Measurements from ENCODE around the gene TPH2.

TPH2 gene

DNA sequence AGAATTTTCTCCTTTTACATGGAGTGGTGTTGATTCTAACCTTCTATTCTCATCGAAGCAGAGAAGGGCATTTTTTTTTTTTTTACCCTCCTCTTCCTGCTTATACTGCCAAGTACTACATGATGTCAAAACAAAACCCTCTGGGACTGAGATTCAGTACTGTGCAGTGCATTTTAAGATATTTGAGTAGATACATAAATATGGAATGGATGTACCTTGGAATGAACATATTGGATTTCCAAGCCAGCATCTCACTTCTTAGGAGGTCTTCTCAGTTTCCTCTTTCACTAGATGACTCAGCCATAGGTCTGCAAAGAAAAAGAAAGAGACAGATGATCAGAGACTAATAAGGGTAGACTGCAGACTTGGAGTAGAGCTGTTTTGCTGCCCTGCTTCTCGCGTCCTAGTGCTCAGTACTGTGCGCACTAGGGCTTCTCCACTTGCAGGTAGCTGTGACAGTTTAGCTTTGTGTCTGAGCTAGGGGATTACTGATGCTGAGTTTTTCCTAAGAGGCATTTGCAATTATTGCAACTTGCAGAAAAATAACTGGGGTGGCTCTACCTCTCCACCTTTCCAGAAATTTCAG, 20.4 kb downstream of the TPH2 start:
- no peaks in the 10 kb centered on the region for H3K27me3 ChIP-seq (replicated peaks; ENCODE audit: control insufficient read depth, insufficient read depth, low read length)
- H3K9ac ChIP-seq (ENCODE audit: low read length), result peak overlapping the region; percentile 60
- DNase-seq (ENCODE audit: low read depth), result peak; percentile 43
- H3K36me3 ChIP-seq (ENCODE audit: control insufficient read depth, insufficient read depth, low read length, severe bottlenecking), result no peaks in the 10 kb centered on the region
- H3K9me3 ChIP-seq (ENCODE audit: control insufficient read depth, low read length), result no peaks in the 10 kb centered on the region
- H3K4me1 ChIP-seq (ENCODE audit: control insufficient read depth, insufficient read depth, low read length), result peaks cover 21% of the 10 kb centered on the region
- peak overlapping the region; percentile 58 for H3K4me3 ChIP-seq (ENCODE audit: low read length)

DNA sequence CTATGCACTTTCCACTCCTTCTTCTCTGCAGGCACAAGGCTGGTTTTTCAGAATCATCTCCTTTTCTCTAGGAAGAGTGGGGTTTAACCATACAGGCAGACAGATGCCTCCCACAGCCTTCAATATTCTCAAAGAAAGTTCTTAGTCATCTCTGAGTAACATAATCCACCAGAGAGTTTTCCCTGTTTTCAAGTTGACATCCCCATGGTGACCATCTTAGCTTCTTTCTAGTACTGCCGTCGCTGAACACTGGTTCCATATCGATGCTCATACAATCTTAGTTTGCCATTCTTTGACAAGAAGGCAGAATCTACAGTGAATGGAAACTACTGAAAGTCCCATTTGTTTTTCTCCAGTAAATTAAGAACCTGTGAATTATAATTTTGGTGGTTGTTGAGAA, 28.6 kb downstream of the TPH2 start:
- H3K27me3 ChIP-seq (replicated peaks; ENCODE audit: control insufficient read depth, insufficient read depth, low read length), result peaks cover 7% of the 10 kb centered on the region
- no peak overlapping the region for H3K9ac ChIP-seq (ENCODE audit: low read length)
- no peaks in the 10 kb centered on the region for H3K36me3 ChIP-seq (ENCODE audit: control insufficient read depth, insufficient read depth, low read length, severe bottlenecking)
- H3K9me3 ChIP-seq (ENCODE audit: control insufficient read depth, low read length), result no peaks in the 10 kb centered on the region
- DNase-seq (ENCODE audit: low read depth), result no peak
- no peaks in the 10 kb centered on the region for H3K4me1 ChIP-seq (ENCODE audit: control insufficient read depth, insufficient read depth, low read length)
- no peak overlapping the region for H3K4me3 ChIP-seq (ENCODE audit: low read length)

DNA sequence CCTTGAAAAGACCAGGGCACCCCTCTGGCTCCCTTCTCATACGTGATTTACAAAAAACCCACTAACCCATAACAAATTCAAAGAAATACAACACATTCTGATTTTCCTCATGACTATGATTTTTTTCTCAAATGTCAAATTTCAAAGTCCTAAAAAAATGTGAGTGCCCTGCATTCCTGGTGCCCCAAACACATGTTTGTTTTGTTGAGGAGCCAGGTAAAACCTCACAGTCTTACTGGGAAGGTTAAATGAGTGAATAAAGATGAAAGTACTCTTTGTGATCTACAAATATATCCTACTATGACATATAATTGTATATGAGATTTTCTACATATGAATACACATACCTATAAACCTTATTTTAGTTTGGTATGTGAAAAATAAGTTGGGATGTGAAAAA, 30.7 kb downstream of the TPH2 start:
- no peak overlapping the region for H3K4me3 ChIP-seq (ENCODE audit: low read length)
- H3K9ac ChIP-seq (ENCODE audit: low read length), result no peak overlapping the region
- H3K4me1 ChIP-seq (ENCODE audit: control insufficient read depth, insufficient read depth, low read length), result no peaks in the 10 kb centered on the region
- H3K36me3 ChIP-seq (ENCODE audit: control insufficient read depth, insufficient read depth, low read length, severe bottlenecking), result no peaks in the 10 kb centered on the region
- no peak for DNase-seq (ENCODE audit: low read depth)
- H3K27me3 ChIP-seq (replicated peaks; ENCODE audit: control insufficient read depth, insufficient read depth, low read length), result peaks cover 7% of the 10 kb centered on the region
- no peaks in the 10 kb centered on the region for H3K9me3 ChIP-seq (ENCODE audit: control insufficient read depth, low read length)

DNA sequence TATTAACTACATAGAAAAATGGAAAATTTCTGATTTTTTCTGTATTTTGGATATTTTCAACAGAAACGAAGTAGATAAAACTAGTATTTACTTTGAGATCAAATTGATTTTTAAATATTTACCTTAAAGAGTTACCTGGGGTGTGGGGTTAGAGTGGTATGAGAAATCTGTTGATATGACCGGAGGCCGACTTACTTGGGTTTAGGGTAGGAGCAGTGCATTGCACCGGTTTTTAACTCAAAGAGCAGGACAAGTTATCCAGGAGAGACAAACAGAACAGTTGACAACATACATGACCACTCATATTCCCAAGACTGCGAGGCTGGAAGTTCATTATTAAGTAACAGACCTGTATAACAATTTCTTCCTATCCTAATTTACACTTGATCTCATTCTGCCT, 31.4 kb downstream of the TPH2 start:
- peaks cover 7% of the 10 kb centered on the region for H3K27me3 ChIP-seq (replicated peaks; ENCODE audit: control insufficient read depth, insufficient read depth, low read length)
- H3K4me3 ChIP-seq (ENCODE audit: low read length), result no peak overlapping the region
- no peak for DNase-seq (ENCODE audit: low read depth)
- no peaks in the 10 kb centered on the region for H3K4me1 ChIP-seq (ENCODE audit: control insufficient read depth, insufficient read depth, low read length)
- H3K36me3 ChIP-seq (ENCODE audit: control insufficient read depth, insufficient read depth, low read length, severe bottlenecking), result no peaks in the 10 kb centered on the region
- no peaks in the 10 kb centered on the region for H3K9me3 ChIP-seq (ENCODE audit: control insufficient read depth, low read length)
- no peak overlapping the region for H3K9ac ChIP-seq (ENCODE audit: low read length)

DNA sequence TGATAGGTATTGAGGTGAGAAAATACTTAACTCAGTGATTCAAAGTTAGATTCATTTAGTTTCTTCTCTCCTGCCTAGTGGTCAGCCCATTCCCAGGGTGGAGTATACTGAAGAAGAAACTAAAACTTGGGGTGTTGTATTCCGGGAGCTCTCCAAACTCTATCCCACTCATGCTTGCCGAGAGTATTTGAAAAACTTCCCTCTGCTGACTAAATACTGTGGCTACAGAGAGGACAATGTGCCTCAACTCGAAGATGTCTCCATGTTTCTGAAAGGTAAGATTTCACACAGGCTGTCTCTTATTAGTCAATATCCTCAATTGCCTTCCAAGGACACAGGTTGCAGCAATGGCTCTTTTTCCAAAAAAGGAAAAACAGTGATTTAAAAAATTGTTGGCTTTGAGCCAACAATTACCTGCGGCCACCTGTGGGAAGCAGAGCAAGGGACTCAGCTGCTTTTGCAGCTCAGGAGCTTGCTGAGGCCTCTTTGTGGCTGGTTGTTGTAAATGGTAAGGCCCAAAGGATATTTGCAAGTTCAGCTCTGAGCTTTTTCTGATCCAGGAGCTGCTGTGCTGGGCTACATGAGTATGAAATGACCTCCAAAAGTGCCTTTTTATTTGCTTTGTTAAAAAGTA, 33.9 kb downstream of the TPH2 start:
- Histone ChIP-seq H3K4me3 (ENCODE audit: low read length) (no peak overlapping the region), H3K36me3 (ENCODE audit: control insufficient read depth, insufficient read depth, low read length, severe bottlenecking) (no peaks in the 10 kb centered on the region), H3K9ac (ENCODE audit: low read length) (no peak overlapping the region), H3K9me3 (ENCODE audit: control insufficient read depth, low read length) (no peaks in the 10 kb centered on the region), H3K4me1 (ENCODE audit: control insufficient read depth, insufficient read depth, low read length) (no peaks in the 10 kb centered on the region), H3K27me3 (replicated peaks; ENCODE audit: control insufficient read depth, insufficient read depth, low read length) (peaks cover 7% of the 10 kb centered on the region)
- no peak for DNase-seq (ENCODE audit: low read depth)

DNA sequence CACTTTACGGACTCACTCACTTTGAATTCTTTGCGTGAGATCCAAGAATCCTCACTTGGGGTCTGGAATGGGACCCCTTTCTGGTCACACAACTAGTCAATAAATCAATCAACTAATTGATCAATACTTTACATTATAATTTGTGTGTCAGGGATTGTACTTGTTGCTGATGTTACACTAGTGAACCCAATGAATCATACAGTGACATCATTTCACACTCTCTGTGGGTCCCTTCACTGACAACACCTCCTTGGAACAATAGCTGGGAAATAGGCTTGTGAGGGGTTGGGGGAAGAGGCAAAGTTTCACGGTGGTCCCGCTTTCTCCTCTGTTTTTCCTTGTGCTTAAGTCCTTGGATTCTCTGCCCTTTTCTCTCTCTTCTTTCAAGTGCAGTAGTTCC, 35.0 kb downstream of the TPH2 start:
- Histone ChIP-seq H3K4me1 (ENCODE audit: control insufficient read depth, insufficient read depth, low read length) (no peaks in the 10 kb centered on the region), H3K27me3 (replicated peaks; ENCODE audit: control insufficient read depth, insufficient read depth, low read length) (peaks cover 7% of the 10 kb centered on the region), H3K9me3 (ENCODE audit: control insufficient read depth, low read length) (no peaks in the 10 kb centered on the region), H3K36me3 (ENCODE audit: control insufficient read depth, insufficient read depth, low read length, severe bottlenecking) (no peaks in the 10 kb centered on the region), H3K9ac (ENCODE audit: low read length) (no peak overlapping the region), H3K4me3 (ENCODE audit: low read length) (no peak overlapping the region)
- no peak for DNase-seq (ENCODE audit: low read depth)

DNA sequence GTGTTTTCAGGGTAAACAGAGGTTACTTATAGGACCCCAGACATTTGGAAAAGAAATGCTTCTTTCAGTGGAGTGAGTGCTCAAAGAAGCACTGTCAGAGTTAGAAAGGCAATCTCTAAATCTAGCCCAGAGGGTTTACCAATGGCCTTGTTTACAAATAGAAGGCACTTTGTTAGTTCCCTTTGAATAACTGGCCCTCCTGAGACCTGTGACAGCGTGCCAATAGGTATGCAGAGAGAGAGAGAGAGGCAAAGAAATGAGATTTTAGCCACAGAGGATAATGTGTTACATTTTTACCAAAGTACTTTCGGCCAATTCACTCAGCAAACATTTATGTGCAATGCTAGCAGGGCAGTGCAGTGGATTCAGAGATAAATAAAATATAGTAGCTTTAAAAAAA, 41.9 kb downstream of the TPH2 start:
- Histone ChIP-seq H3K9ac (ENCODE audit: low read length) (no peak overlapping the region), H3K4me1 (ENCODE audit: control insufficient read depth, insufficient read depth, low read length) (no peaks in the 10 kb centered on the region), H3K27me3 (replicated peaks; ENCODE audit: control insufficient read depth, insufficient read depth, low read length) (no peaks in the 10 kb centered on the region), H3K36me3 (ENCODE audit: control insufficient read depth, insufficient read depth, low read length, severe bottlenecking) (no peaks in the 10 kb centered on the region), H3K4me3 (ENCODE audit: low read length) (no peak overlapping the region), H3K9me3 (ENCODE audit: control insufficient read depth, low read length) (no peaks in the 10 kb centered on the region)
- DNase-seq (ENCODE audit: low read depth), result no peak

DNA sequence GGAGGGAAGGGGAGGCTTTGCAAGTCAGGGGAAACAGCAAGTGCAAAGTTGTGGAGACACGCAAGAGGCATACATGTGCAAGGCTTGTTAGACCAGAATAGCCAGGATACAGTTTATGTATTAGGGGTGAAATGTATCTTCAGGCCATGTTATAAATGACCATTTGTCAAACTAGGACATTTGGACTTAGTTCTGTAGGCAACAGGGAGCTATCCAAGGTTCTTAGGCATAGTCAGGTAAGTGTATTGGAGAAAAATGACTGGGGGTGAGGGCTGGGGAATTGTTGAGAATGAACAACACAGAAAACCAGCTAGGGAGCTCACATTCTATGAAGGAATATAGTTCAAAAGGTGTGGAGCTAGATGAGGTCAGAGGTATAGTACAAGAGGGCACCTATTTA, 42.5 kb downstream of the TPH2 start:
- no peaks in the 10 kb centered on the region for H3K4me1 ChIP-seq (ENCODE audit: control insufficient read depth, insufficient read depth, low read length)
- no peaks in the 10 kb centered on the region for H3K9me3 ChIP-seq (ENCODE audit: control insufficient read depth, low read length)
- H3K36me3 ChIP-seq (ENCODE audit: control insufficient read depth, insufficient read depth, low read length, severe bottlenecking), result no peaks in the 10 kb centered on the region
- H3K4me3 ChIP-seq (ENCODE audit: low read length), result no peak overlapping the region
- DNase-seq (ENCODE audit: low read depth), result no peak
- no peak overlapping the region for H3K9ac ChIP-seq (ENCODE audit: low read length)
- H3K27me3 ChIP-seq (replicated peaks; ENCODE audit: control insufficient read depth, insufficient read depth, low read length), result no peaks in the 10 kb centered on the region

DNA sequence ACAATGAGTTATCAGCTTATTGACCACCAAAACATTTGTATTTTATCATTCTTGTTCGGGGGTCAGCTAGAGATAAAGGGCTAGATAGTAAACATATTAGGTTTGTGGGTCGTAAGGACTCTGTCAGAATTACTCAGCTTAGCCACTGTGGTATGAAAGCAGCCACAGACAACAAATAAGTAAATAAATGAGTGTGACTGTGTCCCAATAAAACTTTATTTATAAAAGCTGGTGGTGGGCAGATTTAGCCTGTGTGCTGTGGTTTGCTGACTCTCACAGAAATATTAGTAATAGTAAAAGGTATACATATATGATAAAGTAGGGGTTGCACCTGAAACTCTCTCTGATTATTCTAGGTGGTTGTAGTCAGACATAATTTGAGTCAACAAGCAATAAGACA, 56.1 kb downstream of the TPH2 start:
- H3K9ac ChIP-seq (ENCODE audit: low read length), result no peak overlapping the region
- H3K4me3 ChIP-seq (ENCODE audit: low read length), result no peak overlapping the region

DNA sequence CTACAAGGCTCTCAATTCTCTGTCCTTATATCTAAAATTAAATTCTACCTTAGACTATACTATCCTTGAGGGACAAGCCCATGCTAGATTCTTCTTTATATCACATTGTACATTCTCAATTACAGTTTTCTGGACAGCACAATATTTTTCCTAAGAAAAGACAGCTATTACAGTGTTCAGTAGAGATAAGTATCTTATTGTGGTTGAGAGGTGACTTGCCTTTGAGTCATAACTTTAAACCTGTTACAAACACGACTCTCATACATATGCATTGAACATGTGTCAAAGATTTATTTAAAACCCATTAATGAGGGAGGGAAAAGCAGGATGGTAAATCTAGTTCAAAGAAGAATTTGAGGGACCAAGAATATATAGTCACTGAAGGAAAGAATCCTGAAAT, 61.1 kb downstream of the TPH2 start:
- no peak for DNase-seq (ENCODE audit: low read depth)
- no peaks in the 10 kb centered on the region for H3K4me1 ChIP-seq (ENCODE audit: control insufficient read depth, insufficient read depth, low read length)
- no peak overlapping the region for H3K4me3 ChIP-seq (ENCODE audit: low read length)
- no peaks in the 10 kb centered on the region for H3K36me3 ChIP-seq (ENCODE audit: control insufficient read depth, insufficient read depth, low read length, severe bottlenecking)
- peaks cover 8% of the 10 kb centered on the region for H3K27me3 ChIP-seq (replicated peaks; ENCODE audit: control insufficient read depth, insufficient read depth, low read length)
- no peaks in the 10 kb centered on the region for H3K9me3 ChIP-seq (ENCODE audit: control insufficient read depth, low read length)
- no peak overlapping the region for H3K9ac ChIP-seq (ENCODE audit: low read length)

More for the DNA sequence above, 56.1 kb downstream of the TPH2 start:
- Histone ChIP-seq H3K27me3 (replicated peaks; ENCODE audit: control insufficient read depth, insufficient read depth, low read length) (peaks cover 11% of the 10 kb centered on the region), H3K36me3 (ENCODE audit: control insufficient read depth, insufficient read depth, low read length, severe bottlenecking) (no peaks in the 10 kb centered on the region), H3K9me3 (ENCODE audit: control insufficient read depth, low read length) (no peaks in the 10 kb centered on the region), H3K4me1 (ENCODE audit: control insufficient read depth, insufficient read depth, low read length) (no peaks in the 10 kb centered on the region)
- DNase-seq (ENCODE audit: low read depth), result no peak

DNA sequence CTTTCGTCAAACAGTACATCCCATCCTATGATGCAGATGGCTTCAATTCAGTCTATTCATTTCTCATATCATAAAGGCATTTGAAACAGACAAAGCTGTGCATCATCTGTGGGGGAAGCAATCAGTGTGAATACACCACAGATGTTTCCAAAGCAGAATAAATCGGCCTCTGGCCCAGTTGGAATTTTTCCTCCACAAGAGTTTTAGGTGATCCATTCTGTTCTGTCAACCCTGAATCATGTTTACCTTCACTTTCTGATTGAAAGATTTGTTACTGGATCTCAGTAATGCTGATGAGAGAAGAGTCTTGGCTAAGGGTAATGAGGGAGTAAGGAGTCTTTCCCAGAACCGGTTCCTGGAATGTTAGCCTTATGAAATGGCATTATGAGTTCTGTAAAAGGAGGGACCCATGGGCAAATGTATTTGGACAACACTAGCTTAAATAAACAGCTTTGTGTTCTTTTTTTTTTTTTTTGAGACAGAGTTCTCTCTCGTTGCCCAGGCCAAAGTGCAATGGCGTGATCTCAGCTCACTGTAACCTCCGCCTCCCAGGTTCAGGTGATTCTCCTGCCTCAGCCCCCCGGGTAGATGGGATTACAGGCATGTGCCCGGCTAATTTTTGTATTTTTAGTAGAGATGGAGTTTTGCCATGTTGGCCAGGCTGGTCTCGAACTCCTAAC, 62.5 kb downstream of the TPH2 start:
- Histone ChIP-seq H3K4me3 (ENCODE audit: low read length) (no peak overlapping the region), H3K9ac (ENCODE audit: low read length) (no peak overlapping the region), H3K27me3 (replicated peaks; ENCODE audit: control insufficient read depth, insufficient read depth, low read length) (peaks cover 8% of the 10 kb centered on the region), H3K36me3 (ENCODE audit: control insufficient read depth, insufficient read depth, low read length, severe bottlenecking) (no peaks in the 10 kb centered on the region), H3K9me3 (ENCODE audit: control insufficient read depth, low read length) (no peaks in the 10 kb centered on the region), H3K4me1 (ENCODE audit: control insufficient read depth, insufficient read depth, low read length) (no peaks in the 10 kb centered on the region)
- no peak for DNase-seq (ENCODE audit: low read depth)
